ENCODE measurements around the gene ZNF367.
A peak's percentile ranks its signal among the peaks of the same experiment; 100 is the strongest.

Gene ZNF367

GRCh38 chr9:96343515-96344360, 74.4 kb downstream of the ZNF367 start:
- no peak overlapping the region for H3K4me3 ChIP-seq (ENCODE audit: severe bottlenecking)
- H3K27ac ChIP-seq (ENCODE audit: poor library complexity, severe bottlenecking): peak overlapping the region; percentile 32
- TF ChIP-seq CTCF (IDR thresholded peaks at IDR 0.05; ENCODE audit: poor library complexity, severe bottlenecking): no peak
- peaks cover 21% of the 10 kb centered on the region for H3K4me1 ChIP-seq (ENCODE audit: insufficient read depth, poor library complexity, severe bottlenecking)
- DNase-seq (ENCODE audit: low spot score): no peak
- no peak for ATAC-seq (ENCODE audit: low read depth)
- no peaks in the 10 kb centered on the region for H3K27me3 ChIP-seq (ENCODE audit: insufficient read depth, poor library complexity, severe bottlenecking)
- peaks cover 4% of the 10 kb centered on the region; the same call in 1 of the 2 replicates for H3K36me3 ChIP-seq (ENCODE audit: low read depth)
- no peaks in the 10 kb centered on the region for H3K9me3 ChIP-seq (ENCODE audit: severe bottlenecking)

- no peak for ATAC-seq (ENCODE audit: low read depth)
- Histone ChIP-seq H3K27ac (ENCODE audit: poor library complexity, severe bottlenecking) (no peak overlapping the region), H3K4me1 (ENCODE audit: insufficient read depth, poor library complexity, severe bottlenecking) (peaks cover 21% of the 10 kb centered on the region), H3K9me3 (ENCODE audit: severe bottlenecking) (no peaks in the 10 kb centered on the region), H3K36me3 (ENCODE audit: low read depth) (peaks cover 4% of the 10 kb centered on the region; the same call in 1 of the 2 replicates), H3K27me3 (ENCODE audit: insufficient read depth, poor library complexity, severe bottlenecking) (no peaks in the 10 kb centered on the region), H3K4me3 (ENCODE audit: severe bottlenecking) (no peak overlapping the region)
- no peak for TF ChIP-seq CTCF (IDR thresholded peaks at IDR 0.05; ENCODE audit: poor library complexity, severe bottlenecking)
- DNase-seq (ENCODE audit: low spot score): no peak
Observed at GRCh38 chr9:96342571-96343245, 75.5 kb downstream of the ZNF367 start.

GRCh38 chr9:96340707-96341106, 77.5 kb downstream of the ZNF367 start:
- no peak for TF ChIP-seq CTCF (IDR thresholded peaks at IDR 0.05; ENCODE audit: poor library complexity, severe bottlenecking)
- ATAC-seq (ENCODE audit: low read depth) (no peak), DNase-seq (ENCODE audit: low spot score) (no peak)
- H3K4me3 ChIP-seq (ENCODE audit: severe bottlenecking): no peak overlapping the region
- peaks cover 21% of the 10 kb centered on the region for H3K4me1 ChIP-seq (ENCODE audit: insufficient read depth, poor library complexity, severe bottlenecking)
- no peaks in the 10 kb centered on the region for H3K27me3 ChIP-seq (ENCODE audit: insufficient read depth, poor library complexity, severe bottlenecking)
- peaks cover 4% of the 10 kb centered on the region; the same call in 1 of the 2 replicates for H3K36me3 ChIP-seq (ENCODE audit: low read depth)
- peak overlapping the region; percentile 71 for H3K27ac ChIP-seq (ENCODE audit: poor library complexity, severe bottlenecking)
- H3K9me3 ChIP-seq (ENCODE audit: severe bottlenecking): no peaks in the 10 kb centered on the region

GRCh38 chr9:96338299-96338698, 79.9 kb downstream of the ZNF367 start:
- H3K36me3 ChIP-seq (ENCODE audit: low read depth): no peaks in the 10 kb centered on the region; the same call in 1 of the 2 replicates
- no peak overlapping the region for H3K4me3 ChIP-seq (ENCODE audit: severe bottlenecking)
- no peaks in the 10 kb centered on the region for H3K9me3 ChIP-seq (ENCODE audit: severe bottlenecking)
- no peak for TF ChIP-seq CTCF (IDR thresholded peaks at IDR 0.05; ENCODE audit: poor library complexity, severe bottlenecking)
- no peak overlapping the region for H3K27ac ChIP-seq (ENCODE audit: poor library complexity, severe bottlenecking)
- peaks cover 12% of the 10 kb centered on the region for H3K4me1 ChIP-seq (ENCODE audit: insufficient read depth, poor library complexity, severe bottlenecking)
- ATAC-seq (ENCODE audit: low read depth): no peak
- no peak for DNase-seq (ENCODE audit: low spot score)
- H3K27me3 ChIP-seq (ENCODE audit: insufficient read depth, poor library complexity, severe bottlenecking): no peaks in the 10 kb centered on the region

Measured in RWPE2 (cell line).